Right cardiac atrium (tissue), 5 donors: ENCODE data around the gene RAB11FIP2. TPM values are rescaled to one million over a fixed set of nuclear protein-coding genes. Genes with fewer than 3 reads are reported as not detected.

Experiments
- ATAC-seq, 2 donors: fragments of 200-7000 bp; cut with Tn5 transposase; one replicate each; pipeline versions ENCODE4 v1.8.0 to v1.9.1; 2020; ENCODE audit warnings: moderate library complexity in 2 of 2, mild to moderate bottlenecking in 1 of 2
- DNase-seq, 3 donors: peaks; one replicate each; pipeline ENCODE4 v3.0.0-alpha.2; 2020
- H3K27ac ChIP-seq: one replicate; pipeline ENCODE4 v1.5.1; 2013; ENCODE audit warnings: mild to moderate bottlenecking, low read length, control low read depth, moderate library complexity
- H3K27me3 ChIP-seq: one replicate; pipeline ENCODE4 v1.6.1; 2013; ENCODE audit not compliant: control insufficient read depth, insufficient read depth
- H3K4me1 ChIP-seq: one replicate; pipeline ENCODE4 v1.6.1; 2013; ENCODE audit warnings: low read length; ENCODE audit not compliant: control insufficient read depth, insufficient read depth
- H3K4me3 ChIP-seq: one replicate; pipeline ENCODE4 v1.5.1; 2013; ENCODE audit warnings: low read length, control low read depth
- H3K9me3 ChIP-seq: one replicate; pipeline ENCODE4 v1.6.1; 2013; ENCODE audit warnings: low read length; ENCODE audit not compliant: control insufficient read depth
- WGBS: extraction: QIAGEN DNeasy Blood & Tissue Kit; methylation state at CpG from one replicate; pipeline ENCODE4 v1.1.7; 2013; 5-methylcytosine and 5-hydroxymethylcytosine counted together
- intact Hi-C, 4 donors: fragments of 100-400 bp; cut with DNase I; formaldehyde crosslinking; loops; one replicate each; pipeline versions ENCODE4 v1.11.0 to v1.14.0; 2022 to 2023
- polyA plus RNA-seq: library from polyadenylated mRNA; stranded (reverse); fragments of 200-250 nt; gene quantifications from one replicate; pipeline ENCODE4 v1.2.3, GENCODE V29; 2013
- total RNA-seq, 4 donors: library from RNA; stranded (reverse); fragmentation: NEBNext Ultra II Directional; extraction: Animal tissue kit (Norgen Biotek cat#: 25700); gene quantifications; one replicate each; pipeline ENCODE4 v1.2.1, GENCODE V29; 2021
- donor health status: healthy with polysubstance abuse.
- donor health status: DM: no; HTN: yes; CAD: no.
- donor health status: DM: no; HTN: no; CAD: no.
- donor health status: DM: no; HTN: yes; CAD: no; lungs with severe emphysema.
- donor health status: DM: yes; HTN: yes; CAD: no.

Gene RAB11FIP2
- total and polyA plus RNA-seq, 5 donors = 4.9 to 18.3 (median 16.9) TPM

DNA sequence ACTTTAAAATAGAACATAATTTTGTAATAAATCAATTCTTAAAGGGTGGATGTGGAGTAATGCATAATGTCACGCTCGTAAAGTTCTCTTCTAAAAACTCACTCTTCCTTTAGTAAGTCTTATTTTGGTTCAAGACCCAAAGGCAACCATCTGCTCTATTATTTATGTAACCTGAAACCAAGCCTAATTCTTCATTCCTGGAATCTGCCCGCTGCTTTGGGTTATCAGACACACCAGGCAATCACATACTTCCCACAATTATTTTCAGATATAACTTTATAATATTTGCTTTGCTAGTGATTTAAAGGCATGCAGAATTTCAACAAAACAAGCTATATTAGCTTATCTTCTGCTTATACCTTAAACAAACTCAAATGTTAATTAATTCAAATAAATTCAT is 39.0 kb downstream of the RAB11FIP2 start:
- 91% methylated on average over 3 of the region's 3 CpGs for WGBS
- no peaks in the 10 kb centered on the region for H3K27me3 ChIP-seq
- intact Hi-C loops = no loop called here
- DNase-seq (no peak), ATAC-seq (no peak)
- H3K4me3 ChIP-seq = no peak overlapping the region
- no peak overlapping the region for H3K27ac ChIP-seq
- no peaks in the 10 kb centered on the region for H3K9me3 ChIP-seq
- no peaks in the 10 kb centered on the region for H3K4me1 ChIP-seq

- Histone ChIP-seq H3K4me1 (no peaks in the 10 kb centered on the region), H3K9me3 (no peaks in the 10 kb centered on the region), H3K27me3 (no peaks in the 10 kb centered on the region), H3K4me3 (no peak overlapping the region), H3K27ac (no peak overlapping the region)
- intact Hi-C loops = no loop called here
- ATAC-seq (no peak), DNase-seq (no peak)
- 89% methylated on average over 1 of the region's 1 CpG for WGBS
Observed at GRCh38 chr10:118003126-118003525, 43.6 kb downstream of the RAB11FIP2 start.

- H3K4me1 ChIP-seq = no peaks in the 10 kb centered on the region
- 93% methylated on average over 6 of the region's 6 CpGs for WGBS
- no peak overlapping the region for H3K27ac ChIP-seq
- intact Hi-C loops = no loop called here
- no peak overlapping the region for H3K4me3 ChIP-seq
- DNase-seq = no peak
- no peak for ATAC-seq
- H3K9me3 ChIP-seq = no peaks in the 10 kb centered on the region
- no peaks in the 10 kb centered on the region for H3K27me3 ChIP-seq
Observed at GRCh38 chr10:118002581-118002980, 44.2 kb downstream of the RAB11FIP2 start.

DNA sequence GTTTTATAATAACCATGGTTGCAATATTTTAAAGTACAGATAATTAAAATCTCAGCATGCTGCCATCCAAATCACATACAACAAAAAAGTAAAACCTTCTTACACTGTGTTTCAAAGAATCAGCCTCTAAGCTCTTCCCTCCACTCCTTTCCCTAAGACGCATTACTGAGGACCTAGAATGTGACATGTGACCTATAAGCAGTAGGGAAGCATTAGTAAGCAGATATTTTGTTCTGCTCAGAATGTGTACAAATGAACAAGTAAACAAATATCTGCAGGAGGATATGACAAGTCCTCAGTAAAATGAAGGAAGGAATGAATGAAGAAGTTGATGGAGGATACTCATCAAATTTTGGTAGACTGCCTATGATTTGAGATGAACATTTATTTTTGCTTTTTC is 49.1 kb downstream of the RAB11FIP2 start:
- Histone ChIP-seq H3K27ac (no peak overlapping the region), H3K27me3 (no peaks in the 10 kb centered on the region), H3K4me3 (no peak overlapping the region), H3K4me1 (no peaks in the 10 kb centered on the region), H3K9me3 (no peaks in the 10 kb centered on the region)
- DNase-seq (no peak), ATAC-seq (no peak)
- intact Hi-C loops = no loop called here
- 91% methylated on average over 1 of the region's 1 CpG for WGBS

DNA sequence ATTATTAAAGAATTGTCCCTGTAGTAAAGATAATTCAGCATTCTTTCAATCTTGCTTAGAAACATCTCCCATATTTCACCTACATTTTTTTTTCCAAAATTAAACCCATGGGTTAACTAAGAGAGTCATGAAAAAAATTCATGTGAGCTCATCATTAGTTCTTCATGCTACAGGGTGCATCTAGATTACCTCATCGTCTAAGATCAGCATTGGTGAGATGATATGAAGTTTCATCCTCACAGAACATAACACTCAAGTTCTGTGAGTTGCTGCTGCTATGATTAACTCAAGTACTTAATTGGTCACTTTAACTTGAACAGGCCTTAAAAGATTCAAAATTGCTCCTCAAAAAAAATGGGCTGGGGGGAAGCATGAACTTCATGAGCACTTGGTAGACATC is 50.0 kb downstream of the RAB11FIP2 start:
- DNase-seq = no peak
- Histone ChIP-seq H3K27me3 (no peaks in the 10 kb centered on the region), H3K9me3 (no peaks in the 10 kb centered on the region), H3K4me3 (no peak overlapping the region), H3K4me1 (no peaks in the 10 kb centered on the region), H3K27ac (no peak overlapping the region)
- 87% methylated on average over 1 of the region's 1 CpG for WGBS
- intact Hi-C loops = no loop called here
- ATAC-seq = no peak

GRCh38 chr10:117994771-117995170 is 52.0 kb downstream of the RAB11FIP2 start:
- WGBS = 96% methylated on average over 2 of the region's 2 CpGs
- Histone ChIP-seq H3K9me3 (no peaks in the 10 kb centered on the region), H3K4me1 (no peaks in the 10 kb centered on the region), H3K27ac (no peak overlapping the region), H3K27me3 (no peaks in the 10 kb centered on the region), H3K4me3 (no peak overlapping the region)
- ATAC-seq = no peak
- intact Hi-C loops = no loop called here
- no peak for DNase-seq

- Histone ChIP-seq H3K27me3 (no peaks in the 10 kb centered on the region), H3K9me3 (no peaks in the 10 kb centered on the region), H3K27ac (no peak overlapping the region), H3K4me3 (no peak overlapping the region), H3K4me1 (no peaks in the 10 kb centered on the region)
- no peak for DNase-seq
- ATAC-seq = no peak
- WGBS = 86% methylated on average over 4 of the region's 4 CpGs
- intact Hi-C loops = no loop called here
Observed at GRCh38 chr10:117993166-117993565, 53.6 kb downstream of the RAB11FIP2 start.

- intact Hi-C loops = no loop called here
Observed at GRCh38 chr10:117991701-117992100, 55.0 kb downstream of the RAB11FIP2 start.

GRCh38 chr10:117989962-117990361 is 56.8 kb downstream of the RAB11FIP2 start:
- Histone ChIP-seq H3K4me1 (no peaks in the 10 kb centered on the region), H3K9me3 (no peaks in the 10 kb centered on the region), H3K27me3 (no peaks in the 10 kb centered on the region), H3K27ac (no peak overlapping the region), H3K4me3 (no peak overlapping the region)
- intact Hi-C loops = no loop called here
- no peak for DNase-seq
- ATAC-seq = no peak
- 90% methylated on average over 4 of the region's 4 CpGs for WGBS

More at GRCh38 chr10:117991701-117992100, 55.0 kb downstream of the RAB11FIP2 start:
- Histone ChIP-seq H3K9me3 (no peaks in the 10 kb centered on the region), H3K4me1 (no peaks in the 10 kb centered on the region), H3K4me3 (no peak overlapping the region), H3K27me3 (no peaks in the 10 kb centered on the region), H3K27ac (no peak overlapping the region)
- 92% methylated on average over 8 of the region's 8 CpGs for WGBS
- ATAC-seq = no peak
- DNase-seq = no peak

- H3K9me3 ChIP-seq = no peaks in the 10 kb centered on the region
- no peak for DNase-seq
- H3K27ac ChIP-seq = no peak overlapping the region
- H3K4me3 ChIP-seq = no peak overlapping the region
- H3K27me3 ChIP-seq = no peaks in the 10 kb centered on the region
- 63% methylated on average over 3 of the region's 3 CpGs for WGBS
- ATAC-seq = no peak
- intact Hi-C loops = no loop called here
- H3K4me1 ChIP-seq = no peaks in the 10 kb centered on the region
Observed at GRCh38 chr10:117988814-117989213, 57.9 kb downstream of the RAB11FIP2 start.

DNA sequence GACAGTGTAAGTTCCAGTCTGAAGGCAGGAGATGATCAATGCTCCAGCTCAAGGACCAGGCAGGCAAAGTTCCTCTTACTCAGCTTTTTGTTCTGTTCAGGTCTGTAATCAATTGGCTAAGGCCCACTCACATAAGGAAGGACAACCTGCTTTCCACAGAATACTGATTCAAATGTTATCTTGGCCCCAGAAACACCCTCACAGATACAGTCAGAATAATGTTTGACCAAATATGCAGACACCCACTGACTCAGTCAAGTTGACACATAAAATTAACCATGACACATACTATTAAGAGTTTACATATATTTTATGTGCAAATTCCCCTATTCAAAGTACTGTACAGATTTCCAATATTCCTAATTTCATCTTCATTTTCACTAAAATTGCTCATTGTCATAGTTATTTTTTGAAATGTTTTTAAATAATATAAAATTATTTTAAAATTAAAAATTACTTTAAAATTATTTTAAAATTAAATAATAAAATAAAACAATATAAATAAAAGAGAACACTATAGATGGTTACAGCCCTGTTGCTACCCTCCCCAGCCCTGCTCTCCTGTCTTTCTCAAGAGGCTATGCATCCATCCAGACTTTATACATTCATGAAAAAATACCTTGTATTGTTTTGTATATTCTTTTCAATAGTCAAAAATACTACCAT is 59.4 kb downstream of the RAB11FIP2 start:
- intact Hi-C loops = no loop called here
- no peaks in the 10 kb centered on the region for H3K9me3 ChIP-seq
- no peak overlapping the region for H3K4me3 ChIP-seq
- no peaks in the 10 kb centered on the region for H3K4me1 ChIP-seq
- ATAC-seq (no peak), DNase-seq (no peak)
- H3K27ac ChIP-seq = no peak overlapping the region
- no peaks in the 10 kb centered on the region for H3K27me3 ChIP-seq

- Histone ChIP-seq H3K4me3 (no peak overlapping the region), H3K27me3 (no peaks in the 10 kb centered on the region), H3K27ac (no peak overlapping the region), H3K4me1 (no peaks in the 10 kb centered on the region), H3K9me3 (no peaks in the 10 kb centered on the region)
- intact Hi-C loops = no loop called here
- 86% methylated on average over 2 of the region's 2 CpGs for WGBS
- DNase-seq = no peak
- ATAC-seq = no peak
Observed at GRCh38 chr10:117983961-117984360, 62.8 kb downstream of the RAB11FIP2 start.
